Astrocyte of the cerebellum (primary cell): ENCODE data around the gene RPL37.

Experiments used
- DNase-seq: peaks from one replicate; pipeline ENCODE4 v3.0.0-alpha.2; 2011; ENCODE audit warnings: low read depth
- H3K4me3 ChIP-seq: 2 replicates; pipeline ENCODE4 v1.5.1; 2011; ENCODE audit warnings: mild to moderate bottlenecking, low read depth, low read length, moderate library complexity
- CTCF ChIP-seq: IDR thresholded peaks from 2 replicates; pipeline ENCODE4 v1.5.1; 2012; ENCODE audit warnings: low read length, low read depth, moderate library complexity, mild to moderate bottlenecking; ENCODE audit errors: missing control alignments
- in situ Hi-C: cut with HindIII; loops from 2 replicates; pipeline ENCODE4 v1.10.0; 2017; ENCODE audit warnings: low sequenced_read_pairs

The RPL37 gene

GRCh38 chr5:40838086-40838485 is 3.1 kb upstream of the RPL37 start:
- no peak overlapping the region for H3K4me3 ChIP-seq
- TF ChIP-seq CTCF: no peak
- no peak for DNase-seq
- in situ Hi-C loops: no loop called here

GRCh38 chr5:40834391-40834848 is 602 bp downstream of the RPL37 start:
- in situ Hi-C loops: no loop called here
- peak; percentile 12 for DNase-seq
- TF ChIP-seq CTCF: no peak
- peak overlapping the region; percentile 76 for H3K4me3 ChIP-seq

DNA sequence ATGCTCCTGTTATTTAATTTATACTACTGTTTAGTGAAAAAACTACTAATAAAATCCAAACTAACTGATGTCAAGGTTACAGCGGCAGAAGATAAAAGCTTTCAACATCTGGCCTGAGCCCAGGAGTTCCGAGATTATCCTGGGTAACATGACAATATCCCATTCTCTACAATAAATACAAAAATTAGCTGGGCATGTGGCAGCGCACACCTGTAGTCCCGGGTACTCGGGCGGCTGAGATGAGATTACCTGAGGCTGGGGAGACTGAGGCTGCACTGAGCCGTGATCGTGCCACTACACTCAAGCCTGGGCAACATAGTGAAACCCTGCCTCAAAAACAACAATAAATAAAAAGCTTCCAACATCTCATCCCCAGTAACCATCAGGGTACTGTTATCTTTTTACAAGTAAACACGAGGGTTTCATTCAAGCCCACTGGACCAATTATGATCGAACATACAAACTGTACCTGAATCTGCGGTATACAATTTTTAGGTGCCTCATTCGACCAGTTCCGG is 1.3 kb downstream of the RPL37 start:
- peak overlapping the region; percentile 76 for H3K4me3 ChIP-seq
- DNase-seq: no peak
- no peak for TF ChIP-seq CTCF
- in situ Hi-C loops: no loop called here

GRCh38 chr5:40832345-40832744 is 2.7 kb downstream of the RPL37 start:
- TF ChIP-seq CTCF: no peak
- no peak overlapping the region for H3K4me3 ChIP-seq
- in situ Hi-C loops: no loop called here
- DNase-seq: no peak

- in situ Hi-C loops: no loop called here
- H3K4me3 ChIP-seq: no peak overlapping the region
- DNase-seq: no peak
- TF ChIP-seq CTCF: no peak
Observed at GRCh38 chr5:40831346-40832210, 3.4 kb downstream of the RPL37 start.

GRCh38 chr5:40829748-40830533 is 5.1 kb downstream of the RPL37 start:
- no peak overlapping the region for H3K4me3 ChIP-seq
- DNase-seq: no peak
- in situ Hi-C loops: no loop called here
- TF ChIP-seq CTCF: no peak
